Lung (tissue), 16 donors: ENCODE results near the gene PRIM2. TPM values are rescaled to one million over a fixed set of nuclear protein-coding genes. Genes with fewer than 3 reads are reported as not detected.
"Not testable (repeated sequence)": the region's sequence is repeated elsewhere in the genome, so short reads cannot be mapped to it uniquely, and the experiment has no call there.

Experiments used
- ATAC-seq: fragments of 200-7000 bp; cut with Tn5 transposase; one replicate; pipeline ENCODE4 v1.9.1; 2020; ENCODE audit warnings: moderate number of reproducible peaks; ENCODE audit not compliant: insufficient read depth, low FRiP score
- DNase-seq, 3 donors: peaks; one replicate each; pipeline ENCODE4 v3.0.0-alpha.2; 2013 to 2017
- H3K27ac ChIP-seq, 2 donors: one replicate each; pipeline ENCODE4 v1.5.1; 2013; ENCODE audit warnings: mild to moderate bottlenecking in 2 of 2, moderate library complexity in 2 of 2, control low read depth in 1 of 2, inconsistent platforms in 1 of 2, low read depth in 1 of 2, low read length in 1 of 2
- H3K27me3 ChIP-seq, 3 donors: one replicate each; pipeline ENCODE4 v1.5.1; 2013; ENCODE audit warnings: low read length in 2 of 3; ENCODE audit not compliant: control insufficient read depth in 3 of 3, insufficient read depth in 3 of 3
- H3K36me3 ChIP-seq, 4 donors: one replicate each; pipeline ENCODE4 v1.5.1; 2013; ENCODE audit warnings: low read length in 4 of 4, mild to moderate bottlenecking in 1 of 4, moderate library complexity in 1 of 4; ENCODE audit not compliant: control insufficient read depth in 4 of 4, insufficient read depth in 4 of 4
- H3K4me1 ChIP-seq, 5 donors: one replicate each; pipeline ENCODE4 v1.5.1; 2013; ENCODE audit warnings: low read length in 5 of 5, mild to moderate bottlenecking in 2 of 5, moderate library complexity in 1 of 5; ENCODE audit not compliant: control insufficient read depth in 5 of 5, insufficient read depth in 5 of 5
- H3K4me3 ChIP-seq: one replicate; pipeline ENCODE4 v1.5.1; 2013; ENCODE audit warnings: mild to moderate bottlenecking, control low read depth, moderate library complexity
- H3K9ac ChIP-seq, 2 donors: one replicate each; pipeline ENCODE4 v1.5.1; 2013; ENCODE audit warnings: low read length in 2 of 2, control low read depth in 1 of 2; ENCODE audit not compliant: insufficient read depth in 1 of 2
- H3K9me3 ChIP-seq, 4 donors: one replicate each; pipeline ENCODE4 v1.5.1; 2013; ENCODE audit warnings: low read length in 3 of 4, mild to moderate bottlenecking in 1 of 4, moderate library complexity in 1 of 4; ENCODE audit not compliant: control insufficient read depth in 4 of 4, insufficient read depth in 3 of 4
- WGBS, 2 donors: extraction: QIAGEN DNeasy Blood & Tissue Kit; methylation state at CpG; one replicate each; pipeline ENCODE4 v1.1.7; 2013; 5-methylcytosine and 5-hydroxymethylcytosine counted together
- long read RNA-seq, 5 donors: transcript quantifications; one replicate each; lab custom pipeline, GENCODE V29; 2026
- polyA plus RNA-seq, 2 donors: library from polyadenylated mRNA; stranded (reverse); fragments of 200-250 nt; gene quantifications; one replicate each; pipeline ENCODE4 v1.2.1, GENCODE V29; 2013
- total RNA-seq, 2 donors: library from RNA; depleted of rRNA in 1 of 2; stranded (reverse); fragments of >200 nt in 1 of 2; gene quantifications; one replicate each; pipeline ENCODE4 v1.2.1, GENCODE V29; 2014 to 2021
- TF ChIP-seq, protein P1 (sequence below): IDR thresholded peaks from 2 replicates; pipeline ENCODE4 v1.5.1; 2012; ENCODE audit warnings: mild to moderate bottlenecking; ENCODE audit errors: control extremely low read depth, extremely low read depth
- donor health status: control.
- donor health status: control.
- donor health status: Bipolar disorder and iron deficiency.
- donor health status: healthy.
- donor health status: DM: yes; HTN: yes; CAD: no.

The PRIM2 gene, protein sequence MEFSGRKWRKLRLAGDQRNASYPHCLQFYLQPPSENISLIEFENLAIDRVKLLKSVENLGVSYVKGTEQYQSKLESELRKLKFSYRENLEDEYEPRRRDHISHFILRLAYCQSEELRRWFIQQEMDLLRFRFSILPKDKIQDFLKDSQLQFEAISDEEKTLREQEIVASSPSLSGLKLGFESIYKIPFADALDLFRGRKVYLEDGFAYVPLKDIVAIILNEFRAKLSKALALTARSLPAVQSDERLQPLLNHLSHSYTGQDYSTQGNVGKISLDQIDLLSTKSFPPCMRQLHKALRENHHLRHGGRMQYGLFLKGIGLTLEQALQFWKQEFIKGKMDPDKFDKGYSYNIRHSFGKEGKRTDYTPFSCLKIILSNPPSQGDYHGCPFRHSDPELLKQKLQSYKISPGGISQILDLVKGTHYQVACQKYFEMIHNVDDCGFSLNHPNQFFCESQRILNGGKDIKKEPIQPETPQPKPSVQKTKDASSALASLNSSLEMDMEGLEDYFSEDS
- total RNA-seq (10 to 100 TPM in 1 of 2 donors, 1 to 10 TPM in 1; 8.6 to 21.8 TPM), polyA plus RNA-seq (1 to 10 TPM; 4.0 to 4.6 TPM)
- long read RNA-seq, donor 1, partial matches to known transcripts = 0 of 3 reads
- long read RNA-seq, donor 1, other reads (novel, unspliced or antisense) = 0 of 3 reads
- long read RNA-seq, donor 2 = 0 reads
- long read RNA-seq, donor 3 = 0 reads
- long read RNA-seq, donor 4 = 0 reads
- long read RNA-seq, donor 5, partial matches to known transcripts = 0 of 1 reads
- long read RNA-seq, donor 5, other reads (novel, unspliced or antisense) = 0 of 1 reads

DNA sequence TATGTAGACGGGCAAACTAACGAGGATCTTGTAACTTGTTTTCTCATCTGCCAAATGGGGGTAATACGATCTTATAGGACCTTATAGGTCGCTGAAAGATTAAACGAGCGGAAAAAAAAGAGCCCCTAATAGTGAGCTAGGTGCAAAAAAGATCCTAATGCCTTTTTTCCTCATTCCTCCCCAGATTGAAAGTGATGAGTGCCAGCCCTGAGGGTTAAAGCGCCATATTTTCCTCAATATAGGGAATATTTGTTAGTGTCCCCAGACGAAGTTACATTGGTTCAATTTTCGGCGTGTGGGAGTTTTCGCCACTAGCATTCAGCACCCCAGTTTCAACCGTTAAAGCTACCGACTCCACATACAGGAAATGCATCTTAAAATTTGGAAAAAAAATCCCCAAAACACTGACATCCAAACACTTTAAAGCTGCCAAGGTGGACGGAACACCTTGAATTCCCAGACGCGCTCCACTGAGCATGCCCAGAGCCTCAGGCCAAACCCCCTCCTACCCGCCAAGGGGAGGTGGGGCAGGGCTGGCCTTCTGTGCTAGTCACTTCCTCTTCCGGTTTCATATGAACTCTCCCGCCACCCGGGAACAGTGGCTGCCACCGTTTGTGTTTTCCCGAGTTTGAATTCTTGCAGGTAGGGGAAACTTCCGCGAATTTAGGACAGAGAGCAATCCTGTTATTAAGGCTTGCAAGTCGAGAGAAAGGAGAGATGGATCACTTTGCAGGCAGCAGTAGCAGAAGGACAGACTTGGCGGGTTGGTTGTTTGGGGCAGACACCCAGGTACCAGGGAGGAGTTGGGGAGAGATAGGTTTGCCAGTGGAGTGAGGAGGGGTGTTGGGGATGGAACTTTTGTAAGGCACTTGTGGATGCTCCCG lies at the start of gene PRIM2:
TSS of gene PRIM2 (plus strand) at position 571 of the 884 bp plus-strand sequence. CDS start 816 bp downstream, outside the sequence.
- Histone ChIP-seq H3K36me3 (peaks cover 2 to 13% (median 9%) of the 10 kb centered on the region in 4 donors), H3K27ac (peak within 1 kb of the TSS; percentile 71 to 74), H3K4me3 (peak within 1 kb of the TSS; percentile 63), H3K9ac (peak within 1 kb of the TSS; percentile 66 to 83), H3K27me3 (no peaks in the 10 kb centered on the region), H3K9me3 (no peaks in the 10 kb centered on the region), H3K4me1 (peaks cover 0 to 26% (median 0%) of the 10 kb centered on the region in 5 donors)
- ATAC-seq = peak; percentile 95
- TF ChIP-seq, protein P1, sequence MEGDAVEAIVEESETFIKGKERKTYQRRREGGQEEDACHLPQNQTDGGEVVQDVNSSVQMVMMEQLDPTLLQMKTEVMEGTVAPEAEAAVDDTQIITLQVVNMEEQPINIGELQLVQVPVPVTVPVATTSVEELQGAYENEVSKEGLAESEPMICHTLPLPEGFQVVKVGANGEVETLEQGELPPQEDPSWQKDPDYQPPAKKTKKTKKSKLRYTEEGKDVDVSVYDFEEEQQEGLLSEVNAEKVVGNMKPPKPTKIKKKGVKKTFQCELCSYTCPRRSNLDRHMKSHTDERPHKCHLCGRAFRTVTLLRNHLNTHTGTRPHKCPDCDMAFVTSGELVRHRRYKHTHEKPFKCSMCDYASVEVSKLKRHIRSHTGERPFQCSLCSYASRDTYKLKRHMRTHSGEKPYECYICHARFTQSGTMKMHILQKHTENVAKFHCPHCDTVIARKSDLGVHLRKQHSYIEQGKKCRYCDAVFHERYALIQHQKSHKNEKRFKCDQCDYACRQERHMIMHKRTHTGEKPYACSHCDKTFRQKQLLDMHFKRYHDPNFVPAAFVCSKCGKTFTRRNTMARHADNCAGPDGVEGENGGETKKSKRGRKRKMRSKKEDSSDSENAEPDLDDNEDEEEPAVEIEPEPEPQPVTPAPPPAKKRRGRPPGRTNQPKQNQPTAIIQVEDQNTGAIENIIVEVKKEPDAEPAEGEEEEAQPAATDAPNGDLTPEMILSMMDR = no peak
- DNase-seq = peak; percentile 83 to 90 (median 89)
- 0 to 1% methylated on average over 27 of the region's 27 CpGs for WGBS, 2 donors

DNA sequence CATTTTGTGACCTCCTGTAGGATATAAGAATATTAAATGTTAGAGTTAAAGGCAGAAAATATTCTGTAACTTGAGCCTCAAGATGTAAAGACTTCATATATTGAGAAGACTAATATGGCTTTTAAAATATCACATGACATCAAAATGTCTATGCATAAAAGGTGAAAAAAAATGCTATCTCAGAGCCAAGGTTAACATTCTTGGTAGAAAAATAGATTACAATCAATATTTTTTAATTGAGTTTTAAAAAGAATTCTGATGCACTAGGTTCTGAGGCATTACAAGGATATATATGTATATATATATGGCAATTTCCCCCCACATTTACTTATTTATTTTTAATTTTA lies 49.2 kb upstream of the PRIM2 start:
- Histone ChIP-seq H3K27ac (no peak overlapping the region), H3K9me3 (no peaks in the 10 kb centered on the region), H3K4me3 (no peak overlapping the region), H3K4me1 (peaks cover 0 to 29% (median 0%) of the 10 kb centered on the region in 5 donors), H3K36me3 (no peaks in the 10 kb centered on the region), H3K9ac (no peak overlapping the region), H3K27me3 (no peaks in the 10 kb centered on the region)
- no peak for DNase-seq
- TF ChIP-seq, protein P1 = no peak
- no peak for ATAC-seq

DNA sequence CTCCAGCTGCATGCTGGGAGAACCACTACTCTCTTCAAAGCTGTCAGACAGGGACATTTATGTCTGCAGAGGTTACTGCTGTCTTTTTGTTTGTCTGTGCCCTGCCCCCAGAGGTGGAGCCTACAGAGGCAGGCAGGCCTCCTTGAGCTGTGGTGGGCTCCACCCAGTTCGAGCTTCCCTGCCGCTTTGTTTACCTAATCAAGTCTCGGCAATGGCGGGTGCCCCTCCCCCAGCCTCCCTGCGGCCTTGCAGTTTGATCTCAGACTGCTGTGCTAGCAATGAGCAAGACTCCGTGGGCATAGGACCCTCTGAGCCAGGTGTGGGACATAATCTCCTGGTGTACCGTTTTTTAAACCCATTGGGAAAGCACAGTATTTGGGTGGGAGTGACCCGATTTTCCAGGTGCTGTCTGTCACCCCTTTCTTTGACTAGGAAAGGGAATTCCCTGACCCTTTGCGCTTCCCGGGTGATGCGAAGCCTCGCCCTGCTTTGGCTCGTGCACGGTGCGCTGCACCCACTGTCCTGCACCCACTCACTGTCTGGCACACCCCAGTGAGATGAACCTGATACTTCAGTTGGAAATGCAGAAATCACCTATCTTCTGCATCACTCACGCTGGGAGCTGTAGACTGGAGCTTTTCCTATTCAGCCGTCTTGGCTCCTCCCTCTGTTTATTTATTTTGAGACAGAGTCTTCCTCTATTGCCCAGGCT lies 43.2 kb upstream of the PRIM2 start:
- H3K36me3 ChIP-seq, DNase-seq: not testable (repeated sequence)
- 90 to 94% methylated on average over 17 of the region's 17 CpGs for WGBS, 2 donors

More for the DNA sequence above, 43.2 kb upstream of the PRIM2 start:
- H3K4me1 ChIP-seq, ATAC-seq, H3K9ac ChIP-seq, H3K9me3 ChIP-seq, H3K27me3 ChIP-seq, H3K4me3 ChIP-seq, H3K27ac ChIP-seq: not testable (repeated sequence)
